Osteoblast (primary cell): ENCODE data around the gene LMCD1. TPM values are rescaled to one million over a fixed set of nuclear protein-coding genes. Genes with fewer than 3 reads are reported as not detected.
"Not testable (repeated sequence)": the region's sequence is repeated elsewhere in the genome, so short reads cannot be mapped to it uniquely, and the experiment has no call there.

ENCODE experiments used
- DNase-seq: peaks from one replicate; pipeline ENCODE4 v3.0.0; 2011; ENCODE audit warnings: low spot score, mixed read lengths; ENCODE audit not compliant: insufficient read length; ENCODE audit errors: missing footprints
- H2AFZ ChIP-seq: 2 replicates; pipeline ENCODE4 v1.6.0; 2011; ENCODE audit warnings: mild to moderate bottlenecking, low read length
- H3K27ac ChIP-seq: 2 replicates; pipeline ENCODE4 v1.5.1; 2011; ENCODE audit warnings: mild to moderate bottlenecking, low read depth, low read length, moderate library complexity
- H3K27me3 ChIP-seq: 2 replicates; pipeline ENCODE4 v1.6.0; 2012; ENCODE audit warnings: mild to moderate bottlenecking, control low read depth, inconsistent platforms, low read length, moderate library complexity; ENCODE audit not compliant: insufficient read depth
- H3K36me3 ChIP-seq: 2 replicates; pipeline ENCODE4 v1.5.1; 2011; ENCODE audit warnings: mild to moderate bottlenecking, low read length, control low read depth, moderate library complexity; ENCODE audit not compliant: insufficient read depth
- H3K4me1 ChIP-seq: 2 replicates; pipeline ENCODE4 v1.5.1; 2011; ENCODE audit warnings: mild to moderate bottlenecking, low read length, control low read depth, moderate library complexity; ENCODE audit not compliant: insufficient read depth
- H3K4me2 ChIP-seq: 2 replicates; pipeline ENCODE4 v1.6.0; 2011; ENCODE audit warnings: mild to moderate bottlenecking, low read length; ENCODE audit not compliant: insufficient read depth
- H3K4me3 ChIP-seq: fragments of 200-600 bp; sonication (generic); 3 replicates; pipeline ENCODE4 v1.5.1; 2012; ENCODE audit warnings: mild to moderate bottlenecking, low read length, inconsistent platforms; ENCODE audit not compliant: insufficient read depth
- H3K79me2 ChIP-seq: 2 replicates; pipeline ENCODE4 v1.6.0; 2012; ENCODE audit warnings: mild to moderate bottlenecking, low read length, control low read depth, inconsistent platforms; ENCODE audit not compliant: insufficient read depth
- H3K9me3 ChIP-seq: 2 replicates; pipeline ENCODE4 v1.5.1; 2011; ENCODE audit warnings: low read depth, low read length, control low read depth
- H4K20me1 ChIP-seq: 2 replicates; pipeline ENCODE4 v1.6.0; 2012; ENCODE audit warnings: mild to moderate bottlenecking, low read length, control low read depth; ENCODE audit not compliant: insufficient read depth
- CTCF ChIP-seq: IDR thresholded peaks from 2 replicates; pipeline ENCODE4 v1.5.1; 2011; ENCODE audit warnings: mild to moderate bottlenecking, low read depth, low read length, moderate library complexity; ENCODE audit errors: extremely low read depth
- total RNA-seq: library from RNA; depleted of rRNA; stranded (reverse); fragments of >200 nt; gene quantifications from 2 replicates; pipeline ENCODE4 v1.2.3, GENCODE V29; 2012

The LMCD1 gene
- total RNA-seq, 1 donor: 294 TPM

DNA sequence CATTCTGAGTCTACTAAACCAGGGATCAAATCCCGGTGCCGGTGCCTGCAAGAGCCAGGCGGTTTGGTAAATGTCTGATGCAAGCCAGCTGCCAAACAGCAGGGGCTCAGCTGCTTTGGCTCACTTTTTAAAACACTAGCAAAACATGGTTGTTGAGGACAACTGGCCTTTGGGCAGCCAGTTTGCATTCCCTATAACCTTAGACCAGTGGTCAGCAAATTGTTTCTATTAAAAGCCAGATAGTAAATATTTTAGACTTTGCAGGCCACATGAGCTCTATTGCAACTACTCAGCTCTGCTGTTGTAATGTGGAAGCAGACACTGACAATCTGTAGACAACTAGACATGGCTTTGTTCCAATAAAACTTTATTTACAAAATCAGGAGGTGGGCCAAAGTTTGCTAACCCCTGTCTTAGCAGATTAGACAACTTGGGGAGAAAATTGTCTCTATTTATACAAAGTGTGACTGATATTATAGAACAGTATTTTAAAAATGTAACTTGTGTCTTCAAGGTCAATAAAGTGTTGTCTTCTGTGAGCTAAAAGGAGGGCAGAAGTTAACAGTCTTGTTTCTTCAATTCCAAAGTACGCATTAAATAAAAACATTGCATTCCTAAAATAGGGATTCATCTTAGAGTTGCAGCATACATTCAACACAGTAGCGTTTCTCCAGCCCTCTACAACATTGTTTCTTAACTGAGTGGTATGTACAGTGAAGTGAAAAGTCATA lies 75.4 kb downstream of the LMCD1 start:
- peak; percentile 45 for DNase-seq

GRCh38 chr3:8578282-8578681 lies 76.7 kb downstream of the LMCD1 start:
- DNase-seq: no peak
- Histone ChIP-seq H3K79me2 (no peaks in the 10 kb centered on the region), H3K4me2 (no peak overlapping the region), H2AFZ (no peak overlapping the region), H3K4me3 (no peak overlapping the region), H3K27me3 (no peaks in the 10 kb centered on the region), H3K27ac (no peak overlapping the region), H3K4me1 (peaks cover 46% of the 10 kb centered on the region), H4K20me1 (no peaks in the 10 kb centered on the region), H3K36me3 (no peaks in the 10 kb centered on the region), H3K9me3 (no peaks in the 10 kb centered on the region)
- TF ChIP-seq CTCF: no peak

More for the DNA sequence above, 75.4 kb downstream of the LMCD1 start:
- H3K4me2 ChIP-seq: no peak overlapping the region
- no peak overlapping the region for H2AFZ ChIP-seq
- no peaks in the 10 kb centered on the region for H4K20me1 ChIP-seq
- no peak for TF ChIP-seq CTCF
- no peaks in the 10 kb centered on the region for H3K79me2 ChIP-seq
- no peak overlapping the region for H3K4me3 ChIP-seq
- no peaks in the 10 kb centered on the region for H3K36me3 ChIP-seq
- H3K4me1 ChIP-seq: peaks cover 48% of the 10 kb centered on the region
- H3K27me3 ChIP-seq: no peaks in the 10 kb centered on the region
- H3K27ac ChIP-seq: peak overlapping the region; percentile 32
- no peaks in the 10 kb centered on the region for H3K9me3 ChIP-seq

GRCh38 chr3:8579096-8579495 lies 77.5 kb downstream of the LMCD1 start:
- no peak for TF ChIP-seq CTCF
- Histone ChIP-seq H3K36me3 (no peaks in the 10 kb centered on the region), H3K27ac (no peak overlapping the region), H3K9me3 (no peaks in the 10 kb centered on the region), H3K4me1 (peaks cover 46% of the 10 kb centered on the region), H3K4me3 (no peak overlapping the region), H2AFZ (no peak overlapping the region), H3K27me3 (no peaks in the 10 kb centered on the region), H4K20me1 (no peaks in the 10 kb centered on the region), H3K79me2 (no peaks in the 10 kb centered on the region), H3K4me2 (no peak overlapping the region)
- no peak for DNase-seq

DNA sequence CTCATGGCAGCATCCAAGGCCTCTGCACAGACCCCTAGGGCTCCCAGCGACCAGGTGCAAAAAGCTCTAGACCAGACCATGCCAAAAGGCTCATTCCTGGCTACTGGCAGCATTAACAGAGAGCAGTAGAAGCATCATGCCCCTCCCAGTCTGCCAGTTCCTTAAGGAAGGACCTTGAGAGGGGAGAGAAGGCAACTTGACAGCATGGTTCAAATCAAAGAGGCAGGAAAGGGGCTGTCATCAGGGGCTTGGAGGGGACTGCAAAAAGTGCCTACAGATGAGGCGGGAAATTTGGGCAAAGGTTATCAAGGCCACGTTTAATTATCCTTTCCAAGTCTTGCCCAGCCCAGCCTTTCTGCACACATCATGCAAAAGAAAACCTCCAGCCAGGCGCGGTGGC lies 78.3 kb downstream of the LMCD1 start:
- Histone ChIP-seq H3K27me3 (no peaks in the 10 kb centered on the region), H3K79me2 (no peaks in the 10 kb centered on the region), H3K27ac (no peak overlapping the region), H4K20me1 (no peaks in the 10 kb centered on the region), H3K9me3 (no peaks in the 10 kb centered on the region), H3K36me3 (no peaks in the 10 kb centered on the region), H3K4me2 (no peak overlapping the region), H3K4me3 (no peak overlapping the region), H3K4me1 (peaks cover 45% of the 10 kb centered on the region), H2AFZ (no peak overlapping the region)
- no peak for DNase-seq
- no peak for TF ChIP-seq CTCF

GRCh38 chr3:8580434-8580833 lies 78.8 kb downstream of the LMCD1 start:
- peaks cover 40% of the 10 kb centered on the region for H3K4me1 ChIP-seq
- not testable (repeated sequence) for H3K79me2 ChIP-seq, H4K20me1 ChIP-seq, H3K27me3 ChIP-seq, H3K4me3 ChIP-seq, H3K36me3 ChIP-seq, DNase-seq, H3K4me2 ChIP-seq, H3K9me3 ChIP-seq
- H3K27ac ChIP-seq: peak overlapping the region; percentile 46
- peak overlapping the region; percentile 28 for H2AFZ ChIP-seq
